GM21786 (cell line): ENCODE data around the gene PCTP.

ENCODE experiments used
- ATAC-seq: cut with Tn5 transposase; IDR thresholded peaks from one replicate; pipeline ENCODE4 v1.9.1; 2021; ENCODE audit not compliant: unreplicated experiment

The PCTP gene

DNA sequence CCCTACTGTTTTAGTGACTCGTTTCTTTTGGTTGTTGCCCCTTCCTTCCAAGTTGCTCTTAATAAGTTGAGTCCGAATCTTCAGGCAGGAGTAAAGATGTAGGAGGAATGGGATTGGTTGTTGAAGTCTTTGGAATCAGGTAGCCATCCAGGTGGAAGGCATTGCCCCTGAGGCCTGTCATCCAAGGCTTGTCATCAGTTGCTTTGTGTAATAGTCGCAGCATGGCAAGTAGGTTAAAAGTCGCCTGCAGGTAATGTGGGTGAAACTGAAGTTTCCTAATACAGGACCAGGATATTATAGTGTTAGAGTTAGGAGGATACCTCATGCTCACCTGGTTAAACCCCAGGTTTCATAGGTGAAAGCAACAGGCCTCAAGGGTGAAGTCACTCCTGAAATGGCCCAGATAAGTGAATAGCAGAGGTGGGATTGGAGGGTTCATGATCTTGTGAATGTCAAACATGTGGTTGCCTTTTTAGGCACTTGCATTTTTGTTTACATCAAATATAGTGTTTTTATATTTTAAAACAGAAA is 934 bp downstream of the PCTP start:
- ATAC-seq: no peak

DNA sequence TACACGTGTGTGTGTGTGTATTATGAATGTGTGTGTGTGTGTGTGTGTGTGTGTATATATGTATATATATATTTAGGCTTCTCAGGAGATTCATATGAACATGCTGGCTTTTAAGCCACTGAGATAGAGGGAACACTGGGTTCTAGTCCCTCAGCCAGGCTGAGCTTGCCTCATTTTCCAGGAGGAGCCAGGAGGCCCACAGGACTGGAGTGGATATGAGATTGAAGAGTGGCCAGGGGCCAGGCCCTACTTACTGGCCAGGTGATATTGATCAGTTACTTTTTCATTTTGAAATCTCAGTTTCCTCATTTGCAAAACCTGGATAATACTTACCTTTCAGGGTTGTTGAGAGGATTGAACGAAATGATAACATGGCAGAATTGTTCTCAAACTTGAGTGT is 5.8 kb downstream of the PCTP start:
- ATAC-seq: no peak

DNA sequence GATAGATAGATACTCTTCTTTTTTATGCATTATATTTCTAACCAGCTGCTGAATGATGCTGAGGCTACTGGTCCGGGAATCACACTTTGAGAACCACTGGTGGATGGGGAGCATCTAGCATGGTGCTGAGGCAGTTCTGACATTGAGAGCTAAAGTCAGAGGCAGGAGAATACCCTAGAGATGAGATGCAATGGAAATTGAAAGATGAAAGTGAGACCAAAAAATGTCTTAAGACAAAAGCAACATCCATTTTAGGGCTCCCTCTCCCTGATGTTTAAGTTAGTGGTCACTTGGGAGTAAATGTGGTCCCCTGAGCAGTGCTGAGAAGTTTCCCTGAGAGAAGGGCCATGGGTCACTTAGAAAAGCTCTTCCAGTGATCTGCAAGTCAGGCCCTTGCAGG is 6.8 kb downstream of the PCTP start:
- peak; percentile 61 for ATAC-seq

DNA sequence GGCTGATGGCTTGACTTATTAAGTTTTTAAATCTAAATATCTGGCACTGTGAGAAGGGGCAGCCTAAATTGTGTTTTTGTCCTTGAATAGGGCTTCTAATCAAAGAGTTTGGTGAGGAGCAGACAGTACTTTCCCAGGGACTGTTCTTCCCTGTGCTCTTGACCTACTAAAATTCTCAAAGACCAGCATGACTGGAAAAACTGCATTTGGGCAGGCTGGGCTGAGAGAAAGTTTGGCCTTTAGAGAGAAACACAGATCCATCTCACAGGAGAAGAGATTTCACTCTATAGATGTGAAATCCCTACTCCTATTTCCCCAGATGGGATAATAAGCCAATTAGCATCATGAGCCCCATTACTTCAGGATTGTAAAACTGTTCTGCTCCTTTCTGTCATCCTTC is 7.3 kb downstream of the PCTP start:
- no peak for ATAC-seq

DNA sequence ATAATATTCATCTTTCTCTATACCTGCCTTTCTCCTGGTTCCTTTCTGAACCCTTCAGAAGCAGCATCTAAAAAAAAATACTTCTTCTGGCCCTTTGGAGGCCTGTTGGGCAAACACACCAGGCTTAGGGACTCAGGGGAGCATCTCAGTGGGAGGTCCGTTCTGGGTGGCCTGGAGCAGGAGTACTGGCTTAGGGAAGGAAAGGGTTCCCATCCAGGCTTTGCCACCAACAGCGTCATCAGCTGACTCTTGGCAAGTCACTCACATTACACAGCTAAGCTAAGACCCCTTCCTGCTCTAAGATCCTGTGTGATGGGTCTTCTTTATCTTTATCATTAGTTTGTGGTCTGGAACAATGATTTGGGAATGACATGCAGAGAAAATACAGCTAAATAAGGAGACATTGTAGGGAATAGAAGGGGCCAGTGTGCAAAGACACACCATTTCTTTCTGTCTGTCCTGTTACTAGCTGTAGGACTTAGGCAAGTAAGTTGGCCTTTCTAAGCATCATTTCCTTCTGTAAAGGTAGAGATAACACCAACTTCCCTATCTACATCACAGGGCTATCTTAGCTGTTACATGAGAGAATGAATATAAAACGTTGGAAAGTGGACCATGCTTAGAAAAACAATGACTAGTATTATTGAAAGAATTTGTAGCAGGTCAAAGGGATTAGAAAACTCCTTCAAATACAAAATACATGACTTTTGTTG is 9.9 kb downstream of the PCTP start:
- ATAC-seq: no peak

DNA sequence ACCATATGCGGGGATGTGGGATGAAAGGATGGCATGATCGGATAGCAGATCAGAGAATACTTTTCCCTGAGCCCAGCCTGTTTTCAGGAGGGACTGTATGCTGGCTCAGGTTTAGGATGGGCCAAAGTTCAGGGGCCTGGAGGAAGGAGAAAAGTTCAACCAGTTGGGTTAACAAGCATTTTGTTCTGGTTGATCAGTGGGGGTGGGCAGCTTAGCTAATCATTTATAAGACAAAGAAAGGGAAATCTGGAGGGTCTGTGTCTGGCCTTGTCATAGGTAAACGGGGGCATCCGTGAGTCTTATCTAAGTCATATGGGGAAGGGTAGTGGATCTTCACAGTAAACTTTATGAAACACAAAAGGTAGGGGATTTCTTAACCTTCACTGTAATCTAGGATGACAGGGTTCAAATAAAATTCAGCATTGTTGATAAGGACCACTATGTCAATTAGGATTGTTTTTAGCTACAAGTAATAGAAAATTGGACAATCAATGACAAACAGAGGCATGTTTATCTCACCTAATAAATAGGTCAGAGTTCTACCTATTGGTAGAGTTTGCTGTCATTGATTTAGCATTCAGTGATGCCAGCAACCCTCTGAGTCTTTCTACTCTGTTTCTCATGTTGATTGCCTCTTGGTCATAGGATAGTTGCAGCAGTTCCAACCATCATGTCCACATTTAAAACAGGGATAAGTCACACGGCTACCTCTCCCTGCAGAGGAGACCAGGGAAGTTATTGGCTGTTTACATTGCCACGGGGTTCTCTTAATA is 11.4 kb downstream of the PCTP start:
- ATAC-seq: no peak

DNA sequence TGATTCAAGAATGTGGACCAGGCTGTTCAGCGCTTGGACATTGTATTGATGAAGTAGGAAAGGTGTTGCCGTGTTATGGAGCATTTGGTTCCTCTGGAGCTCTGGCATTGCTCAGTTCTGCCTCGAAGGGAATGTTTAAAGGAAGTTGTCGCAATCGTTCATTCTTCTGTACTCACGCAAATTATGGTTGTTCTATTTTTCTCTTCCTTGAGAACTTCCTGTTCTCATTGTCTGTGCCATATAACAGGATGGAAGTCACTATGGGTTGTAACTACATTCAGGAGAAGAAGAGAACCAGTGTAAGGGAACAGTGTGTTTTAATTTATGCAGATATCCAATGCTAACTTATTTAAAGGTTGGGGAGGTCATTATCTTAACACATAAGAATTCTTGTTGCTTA is 13.0 kb downstream of the PCTP start:
- no peak for ATAC-seq

DNA sequence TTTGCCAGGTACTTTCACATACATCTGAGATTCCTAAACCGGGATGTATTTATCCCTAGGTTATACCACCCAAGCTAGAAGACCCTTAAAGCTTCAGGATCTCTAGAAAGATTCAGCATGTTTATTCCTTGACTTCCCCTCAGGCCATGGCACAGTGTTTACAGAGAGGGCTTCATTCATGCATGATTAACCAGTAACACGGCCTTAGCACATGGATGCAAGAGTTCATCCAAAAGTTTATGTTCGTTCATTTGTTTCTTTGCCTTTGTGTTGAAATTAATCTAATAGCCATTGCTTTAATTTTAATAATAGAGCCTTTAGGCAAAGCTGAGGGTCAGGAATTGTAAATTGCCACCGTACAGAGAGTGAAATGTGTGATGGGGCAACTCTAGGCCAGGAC is 13.8 kb downstream of the PCTP start:
- no peak for ATAC-seq

DNA sequence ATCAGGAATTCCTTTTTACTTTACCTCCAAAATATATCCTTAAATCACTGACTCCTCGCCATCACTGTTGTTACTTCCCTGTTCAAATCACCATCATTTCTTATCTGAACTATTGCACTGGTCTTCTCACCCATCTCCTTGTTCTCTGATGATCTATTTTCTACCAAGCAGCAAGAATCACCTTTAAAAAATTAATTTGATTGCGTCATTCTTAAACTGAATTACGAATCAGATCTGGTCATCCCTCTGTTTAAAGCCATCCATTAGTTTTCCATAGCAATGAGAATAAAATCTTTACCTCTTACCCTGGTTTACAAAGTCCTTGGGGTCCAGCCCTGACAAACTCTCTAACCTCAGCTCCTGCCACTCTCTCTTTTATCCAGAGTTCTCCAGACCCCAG is 14.6 kb downstream of the PCTP start:
- no peak for ATAC-seq

DNA sequence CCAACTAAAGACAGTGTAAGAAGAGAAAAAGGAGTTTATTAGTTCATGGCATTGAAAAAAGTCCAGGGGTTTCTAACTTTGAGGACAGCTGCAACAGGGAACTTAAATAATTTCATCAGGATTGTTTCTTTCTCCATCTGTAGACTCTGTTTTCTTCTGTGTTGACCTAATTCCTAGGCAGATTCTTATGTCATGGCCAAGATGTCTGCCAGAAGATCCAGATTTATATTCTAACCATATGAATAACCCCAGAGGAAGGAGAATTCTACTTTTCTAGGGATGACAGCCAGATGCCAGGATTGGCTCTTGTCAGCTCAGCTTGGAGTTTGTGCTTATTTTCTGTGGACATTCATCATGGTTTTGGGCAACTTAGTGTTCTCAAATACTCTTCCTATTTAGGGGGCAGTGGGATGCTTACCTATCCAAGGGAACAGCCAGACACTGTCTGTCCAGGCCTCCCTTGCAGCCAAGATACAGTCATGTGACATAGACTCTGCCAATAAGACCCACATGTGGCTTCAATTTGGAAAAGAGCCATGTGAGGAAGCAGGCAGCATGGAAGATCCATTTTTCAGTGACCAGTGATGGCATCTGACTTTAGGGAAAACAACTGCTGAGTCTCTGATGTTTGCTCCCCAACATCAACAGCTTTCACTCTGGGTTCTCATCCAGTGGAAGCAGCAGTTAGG is 18.2 kb downstream of the PCTP start:
- ATAC-seq: no peak

DNA sequence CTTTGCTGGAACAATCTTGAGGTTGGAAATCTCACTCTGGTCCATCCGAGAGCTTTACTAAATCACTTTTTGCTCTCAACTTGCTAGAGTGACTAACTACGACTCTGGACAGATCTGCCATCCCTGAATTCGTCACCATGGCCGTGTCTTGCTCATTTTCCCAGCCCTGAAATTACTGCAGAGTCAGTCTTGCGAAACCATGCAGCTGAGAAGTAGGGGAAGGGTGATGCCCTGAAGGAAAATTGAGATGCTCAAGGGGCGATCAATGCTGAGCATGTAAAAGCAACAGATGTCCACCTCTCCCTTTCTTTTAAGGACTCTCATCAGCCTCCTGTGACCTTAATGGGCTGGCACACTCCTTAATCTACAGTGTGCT is 18.8 kb downstream of the PCTP start:
- ATAC-seq: no peak

DNA sequence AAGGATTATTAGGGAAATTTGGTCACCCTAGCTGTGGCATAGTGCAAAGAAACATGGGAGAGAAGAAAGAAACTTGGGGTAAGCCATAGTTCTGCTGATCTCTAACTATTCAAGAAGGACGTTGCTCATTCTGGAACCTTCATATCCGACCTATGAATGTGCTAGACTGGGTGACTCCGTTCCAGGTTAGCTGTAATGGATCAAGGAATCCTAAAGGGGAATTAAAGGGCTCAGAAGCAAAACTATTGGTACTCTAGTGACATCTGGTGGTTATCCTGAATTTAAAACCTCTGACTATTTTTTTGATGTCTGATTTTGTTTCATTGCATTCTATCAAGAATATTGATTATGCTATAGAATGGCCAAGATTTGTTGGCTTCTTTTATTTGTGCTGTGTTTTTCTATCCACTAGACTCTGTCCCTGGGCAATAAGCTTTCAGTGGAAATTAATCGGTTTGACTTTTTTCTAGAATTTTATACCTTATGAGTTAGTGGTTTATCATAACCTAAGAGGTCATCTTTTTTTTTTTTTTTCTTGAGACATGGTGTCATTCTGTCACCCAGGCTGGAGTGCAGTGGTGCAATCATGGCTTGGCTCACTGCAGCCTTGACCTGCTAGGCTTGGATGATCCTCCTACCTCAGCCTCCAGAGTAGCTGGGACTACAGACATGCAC is 19.5 kb downstream of the PCTP start:
- no peak for ATAC-seq

DNA sequence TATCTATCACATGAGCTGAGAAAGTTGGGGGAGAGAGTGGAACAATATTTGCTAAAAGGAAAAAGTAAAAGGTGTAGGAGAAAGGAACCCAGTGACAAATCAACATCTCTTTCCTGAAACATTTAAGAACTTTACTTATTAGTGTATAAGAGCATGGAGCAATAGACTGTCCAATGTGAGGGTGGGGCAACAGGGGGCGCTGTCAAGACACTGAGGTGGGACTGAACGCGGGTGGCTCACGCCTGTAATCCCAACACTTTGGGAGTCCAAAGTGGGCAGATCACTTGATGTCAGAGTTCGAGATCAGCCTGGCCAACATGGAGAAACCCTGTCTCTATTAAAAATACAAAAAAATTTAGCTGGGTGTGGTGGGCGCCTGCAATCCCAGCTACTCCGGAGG is 21.2 kb downstream of the PCTP start:
- ATAC-seq: no peak

DNA sequence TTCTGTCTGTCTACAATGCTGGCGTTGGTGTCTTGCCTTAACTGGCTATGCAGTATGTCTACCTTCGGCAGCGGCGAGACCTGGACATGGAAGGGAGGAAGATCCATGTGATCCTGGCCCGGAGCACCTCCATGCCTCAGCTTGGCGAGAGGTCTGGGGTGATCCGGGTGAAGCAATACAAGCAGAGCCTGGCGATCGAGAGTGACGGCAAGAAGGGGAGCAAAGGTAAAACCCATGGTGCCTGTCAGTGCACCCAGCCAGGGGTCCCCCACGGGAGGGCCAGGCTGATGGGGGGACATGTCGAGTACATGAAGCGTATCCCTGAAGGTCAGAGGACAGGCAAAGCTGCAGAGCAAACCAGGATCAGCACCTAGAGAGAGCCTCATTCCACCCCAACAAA is 22.8 kb downstream of the PCTP start:
- no peak for ATAC-seq

DNA sequence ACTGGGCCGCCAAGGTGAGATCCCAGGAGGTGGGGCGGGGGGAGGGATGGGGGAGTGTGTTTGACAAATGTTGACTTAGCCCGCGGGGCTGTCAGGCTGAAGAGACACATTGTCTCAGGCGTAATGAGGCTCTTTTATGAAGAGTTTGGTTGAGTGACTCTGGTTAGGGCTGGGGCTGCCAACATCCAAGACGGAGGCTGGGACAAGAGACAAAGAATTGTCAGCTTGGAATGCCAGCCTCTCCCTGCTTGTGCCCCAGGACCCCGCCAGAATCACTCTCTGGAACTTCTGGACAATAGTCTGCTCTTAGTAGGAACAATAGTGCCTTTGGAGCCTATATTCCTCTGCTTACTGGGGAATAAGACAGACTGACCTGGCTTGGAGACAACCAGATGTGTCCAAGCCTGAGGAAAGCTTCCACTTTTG is 24.0 kb downstream of the PCTP start:
- no peak for ATAC-seq

DNA sequence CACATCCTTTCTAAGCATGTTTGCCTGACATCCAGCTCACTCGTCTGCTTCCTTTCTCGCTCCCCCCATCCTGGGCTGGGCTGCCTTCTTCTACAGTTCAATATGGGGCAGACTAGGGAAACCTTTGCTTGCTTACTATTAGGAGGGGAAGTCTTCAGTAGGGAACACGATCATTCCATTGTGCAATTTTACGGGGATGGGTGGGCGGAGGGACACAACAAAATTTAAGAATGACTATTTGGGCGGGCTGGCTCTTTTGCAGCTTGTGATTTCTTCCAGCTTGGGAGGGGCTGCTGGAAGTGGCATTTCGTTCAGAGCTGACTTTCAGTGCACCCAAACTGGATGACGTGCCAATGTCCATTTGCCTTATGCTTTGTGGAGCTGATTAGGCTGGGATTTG is 25.4 kb downstream of the PCTP start:
- ATAC-seq: no peak

DNA sequence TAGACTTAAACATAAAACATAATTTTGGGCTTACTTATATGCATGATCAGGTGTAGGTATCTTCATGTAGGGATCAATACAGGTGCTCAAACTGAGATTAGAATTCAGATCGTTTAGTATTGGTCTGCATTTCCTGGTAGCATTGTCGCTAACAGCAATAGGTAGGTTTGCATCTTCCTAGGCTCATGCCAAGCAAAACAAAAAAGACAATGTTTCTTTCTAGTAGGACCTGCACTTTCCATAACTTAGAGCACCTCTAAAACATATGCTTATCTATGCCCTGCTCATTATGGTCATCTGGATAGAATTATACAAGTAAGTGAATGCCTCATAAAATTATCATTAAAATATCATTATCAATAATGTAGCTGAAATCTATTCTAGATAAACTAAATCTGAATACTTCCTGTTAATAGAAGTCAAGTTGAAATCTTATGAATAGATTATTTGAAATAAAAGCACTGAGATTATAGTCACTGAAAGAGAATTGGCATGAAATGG is 26.7 kb downstream of the PCTP start:
- ATAC-seq: no peak

DNA sequence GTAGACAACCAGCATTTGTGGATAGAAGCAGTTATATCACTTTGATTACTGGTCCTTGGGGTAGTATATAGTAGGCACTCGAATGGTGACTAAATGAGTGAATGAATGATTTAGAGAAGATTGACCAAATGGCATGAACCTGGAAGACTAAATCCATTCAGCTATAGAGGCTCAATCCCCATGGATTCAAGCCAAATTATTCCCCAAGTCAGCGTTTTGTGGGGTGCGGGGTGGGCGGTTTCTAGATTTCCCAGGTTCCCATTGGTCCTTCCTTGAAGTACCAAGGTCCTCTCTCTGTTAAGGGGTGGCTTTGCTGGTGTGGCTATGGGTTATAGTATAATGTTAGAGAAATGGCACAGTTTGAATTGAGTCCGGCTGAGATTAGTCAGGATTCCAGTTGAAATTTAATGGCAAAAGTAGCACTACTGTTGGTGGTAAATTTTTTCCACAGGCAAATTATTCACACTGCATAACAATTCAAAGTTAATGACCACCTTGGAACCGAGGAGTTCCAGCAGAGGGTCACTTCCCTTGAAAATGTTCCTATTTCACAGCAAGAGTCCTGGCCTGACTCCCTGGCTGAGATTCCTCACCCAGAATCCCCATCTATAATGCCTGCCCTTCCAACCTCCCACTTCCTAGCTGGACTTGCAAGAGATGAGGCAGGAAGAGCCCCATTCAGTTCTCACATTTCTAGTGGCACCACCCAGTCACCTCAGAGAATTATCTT is 27.7 kb downstream of the PCTP start:
- no peak for ATAC-seq

DNA sequence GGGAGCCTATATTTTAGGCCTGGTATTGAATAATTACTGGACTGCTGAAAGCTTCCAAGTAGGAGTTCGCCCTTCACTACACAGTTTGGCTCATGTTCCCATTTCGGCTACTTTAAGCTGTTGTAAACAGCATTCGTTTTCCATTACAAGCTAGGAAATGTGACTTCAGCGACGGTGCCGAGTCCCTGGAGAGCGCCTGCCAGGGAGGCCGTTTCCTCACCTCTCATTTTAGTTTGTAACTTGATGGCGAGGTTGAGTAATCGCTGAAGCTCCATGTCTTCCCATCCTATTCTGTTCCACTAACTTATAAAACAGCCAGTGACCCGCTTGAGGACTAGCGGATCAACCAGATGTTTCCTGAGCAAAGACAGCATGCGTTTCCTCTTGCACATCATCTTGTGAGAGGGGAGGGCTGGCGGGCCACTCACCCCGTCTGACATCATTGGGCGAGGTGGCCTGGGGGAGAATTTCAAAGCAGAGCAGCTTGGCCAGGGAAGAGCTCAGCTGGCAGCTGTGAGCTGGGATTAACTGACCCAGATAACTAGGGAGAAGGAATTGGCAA is 32.9 kb downstream of the PCTP start:
- no peak for ATAC-seq

DNA sequence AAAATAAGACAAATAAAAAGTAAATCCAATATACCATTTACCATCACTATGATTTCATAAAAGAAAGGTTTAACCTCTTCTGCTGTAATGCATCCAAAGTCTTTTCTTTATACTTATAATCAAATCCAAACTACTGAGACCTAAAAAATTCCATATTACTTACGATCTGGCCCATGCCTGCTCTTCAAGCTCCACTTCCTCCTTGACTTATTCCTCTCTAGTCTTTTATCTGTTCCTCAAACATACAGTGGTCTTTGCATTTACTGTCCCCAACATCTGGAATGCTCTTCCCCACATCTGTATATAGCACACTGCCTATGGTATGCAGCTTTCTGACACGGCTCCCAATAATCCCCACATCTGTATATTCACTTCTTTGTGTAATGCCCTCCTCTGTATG is 33.8 kb downstream of the PCTP start:
- ATAC-seq: no peak
